Caco-2 (cell line): ENCODE measurements around the gene ERBB4. TPM values are rescaled to one million over a fixed set of nuclear protein-coding genes. Genes with fewer than 3 reads are reported as not detected.
"Not testable (repeated sequence)": the region's sequence is repeated elsewhere in the genome, so short reads cannot be mapped to it uniquely, and the experiment has no call there.

ENCODE experiments used
- BruUV-seq: library from RNA; stranded (reverse); fragments of 400-500 nt; replicated peaks from 2 replicates; lab custom pipeline; 2021; lab: Mats Ljungman, UMichigan
- CTCF ChIA-PET: fragments of 300-600 bp; sonication (Branson Sonifier 250); formaldehyde crosslinking; loops from one replicate; lab custom pipeline; 2022; ENCODE audit warnings: antibody characterized with exemption; lab: Charles Lee
- POLR2A ChIA-PET: fragments of 300-600 bp; sonication (Branson Sonifier 250); formaldehyde crosslinking; loops from one replicate; lab custom pipeline; 2022; ENCODE audit warnings: antibody characterized with exemption; lab: Charles Lee
- DNase-seq, 2 experiments: peaks; one replicate each; pipeline versions ENCODE4 v3.0.0 to v3.0.0-alpha.2; 2020 to 2022
- H3K27me3 ChIP-seq: replicated peaks from 2 replicates; pipeline ENCODE4 v1.6.0; 2011; ENCODE audit warnings: low read length; ENCODE audit not compliant: control insufficient read depth, insufficient read depth
- H3K36me3 ChIP-seq: 2 replicates; pipeline ENCODE4 v1.5.1; 2011; ENCODE audit warnings: low read length; ENCODE audit not compliant: control insufficient read depth, insufficient read depth
- H3K4me1 ChIP-seq: fragments of 250-450 bp; sonication (Bioruptor Pico); 2 replicates; pipeline ENCODE4 v1.5.1; 2020; ENCODE audit warnings: mild to moderate bottlenecking
- H3K4me3 ChIP-seq: 2 replicates; pipeline ENCODE4 v1.5.1; 2011; ENCODE audit warnings: low read depth, mild to moderate bottlenecking, control low read depth, low read length
- H3K9me3 ChIP-seq: fragments of 250-450 bp; sonication (Bioruptor Pico); 2 replicates; pipeline ENCODE4 v1.5.1; 2020; ENCODE audit warnings: mild to moderate bottlenecking, moderate library complexity
- H3K27ac Mint-ChIP-seq: one replicate; pipeline ENCODE4 v1.8.0; 2022; ENCODE audit warnings: mixed read lengths; ENCODE audit not compliant: unreplicated experiment
- H3K27me3 Mint-ChIP-seq: one replicate; pipeline ENCODE4 v1.8.0; 2022; ENCODE audit warnings: mixed read lengths; ENCODE audit not compliant: insufficient read depth, unreplicated experiment
- H3K36me3 Mint-ChIP-seq: one replicate; pipeline ENCODE4 v1.8.0; 2022; ENCODE audit warnings: mild to moderate bottlenecking, mixed read lengths; ENCODE audit not compliant: insufficient read depth, unreplicated experiment
- H3K4me1 Mint-ChIP-seq: one replicate; pipeline ENCODE4 v1.8.0; 2022; ENCODE audit warnings: low read depth, mixed read lengths; ENCODE audit not compliant: unreplicated experiment
- H3K4me3 Mint-ChIP-seq: one replicate; pipeline ENCODE4 v1.8.0; 2022; ENCODE audit warnings: mild to moderate bottlenecking, moderate library complexity, mixed read lengths; ENCODE audit not compliant: unreplicated experiment
- H3K9me3 Mint-ChIP-seq: one replicate; pipeline ENCODE4 v1.8.0; 2022; ENCODE audit warnings: mixed read lengths; ENCODE audit not compliant: unreplicated experiment
- intact Hi-C: fragments of 100-400 bp; cut with micrococcal nuclease; formaldehyde crosslinking; loops from one replicate; pipeline ENCODE4 v1.10.0; 2022; ENCODE audit not compliant: unreplicated experiment
- total RNA-seq: library from RNA; stranded (reverse); gene quantifications from 2 replicates; pipeline ENCODE4 v1.2.3, GENCODE V29; 2022
- TF ChIP-seq, protein P1 (sequence below), 2 experiments: fragments of 200-600 bp in 1 of 2; IDR thresholded peaks; 1 replicate in 1 of 2; 2 replicates in 1 of 2; pipeline versions ENCODE4 v1.5.1 to v1.8.0; 2011 to 2022; ENCODE audit warnings: antibody characterized with exemption in 1 of 2, control low read depth in 1 of 2, inconsistent platforms in 1 of 2, low read depth in 1 of 2, low read length in 1 of 2, mild to moderate bottlenecking in 1 of 2, moderate library complexity in 1 of 2; ENCODE audit not compliant: insufficient read depth in 1 of 2, severe bottlenecking in 1 of 2, unreplicated experiment in 1 of 2

The ERBB4 gene
- total RNA-seq, 1 experiment from 2014 or later: not detected

DNA sequence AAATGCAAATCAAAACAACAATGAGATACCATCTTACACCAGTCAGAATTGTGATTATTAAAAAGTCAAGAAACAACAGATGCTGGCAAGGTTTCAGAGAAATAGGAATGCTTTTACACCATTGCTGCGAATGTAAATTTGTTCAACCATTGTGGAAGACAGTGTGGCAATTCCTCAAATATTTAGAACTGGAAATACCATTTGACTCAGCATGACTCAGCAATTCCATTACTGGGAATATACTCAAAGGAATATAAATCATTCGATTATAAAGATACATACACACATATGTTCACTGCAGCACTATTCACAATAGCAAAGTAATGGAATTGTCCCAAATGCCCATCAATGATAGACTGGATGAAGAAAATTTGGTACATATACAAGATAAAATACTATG lies 516.7 kb downstream of the ERBB4 start:
- TF ChIP-seq, protein P1, sequence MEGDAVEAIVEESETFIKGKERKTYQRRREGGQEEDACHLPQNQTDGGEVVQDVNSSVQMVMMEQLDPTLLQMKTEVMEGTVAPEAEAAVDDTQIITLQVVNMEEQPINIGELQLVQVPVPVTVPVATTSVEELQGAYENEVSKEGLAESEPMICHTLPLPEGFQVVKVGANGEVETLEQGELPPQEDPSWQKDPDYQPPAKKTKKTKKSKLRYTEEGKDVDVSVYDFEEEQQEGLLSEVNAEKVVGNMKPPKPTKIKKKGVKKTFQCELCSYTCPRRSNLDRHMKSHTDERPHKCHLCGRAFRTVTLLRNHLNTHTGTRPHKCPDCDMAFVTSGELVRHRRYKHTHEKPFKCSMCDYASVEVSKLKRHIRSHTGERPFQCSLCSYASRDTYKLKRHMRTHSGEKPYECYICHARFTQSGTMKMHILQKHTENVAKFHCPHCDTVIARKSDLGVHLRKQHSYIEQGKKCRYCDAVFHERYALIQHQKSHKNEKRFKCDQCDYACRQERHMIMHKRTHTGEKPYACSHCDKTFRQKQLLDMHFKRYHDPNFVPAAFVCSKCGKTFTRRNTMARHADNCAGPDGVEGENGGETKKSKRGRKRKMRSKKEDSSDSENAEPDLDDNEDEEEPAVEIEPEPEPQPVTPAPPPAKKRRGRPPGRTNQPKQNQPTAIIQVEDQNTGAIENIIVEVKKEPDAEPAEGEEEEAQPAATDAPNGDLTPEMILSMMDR (IDR thresholded peaks at IDR 0.05; ENCODE audit: insufficient read depth in 1 of 2, low read depth in 1 of 2, low read length in 1 of 2, severe bottlenecking in 1 of 2, unreplicated experiment in 1 of 2): no peak
- H3K4me1 ChIP-seq: no peaks in the 10 kb centered on the region
- no TSS peak for BruUV-seq
- no peaks in the 10 kb centered on the region for H3K36me3 ChIP-seq
- CTCF ChIA-PET: no interaction called here
- intact Hi-C loops: no loop called here
- Mint-ChIP-seq H3K27me3 (no peaks in the 10 kb centered on the region), H3K27ac (no peak overlapping the region), H3K4me1 (no peaks in the 10 kb centered on the region), H3K4me3 (no peak overlapping the region), H3K36me3 (no peaks in the 10 kb centered on the region), H3K9me3 (no peaks in the 10 kb centered on the region)
- no peak overlapping the region for H3K4me3 ChIP-seq
- no peaks in the 10 kb centered on the region for H3K9me3 ChIP-seq
- H3K27me3 ChIP-seq: no peaks in the 10 kb centered on the region
- POLR2A ChIA-PET: no interaction called here
- no peak for DNase-seq

DNA sequence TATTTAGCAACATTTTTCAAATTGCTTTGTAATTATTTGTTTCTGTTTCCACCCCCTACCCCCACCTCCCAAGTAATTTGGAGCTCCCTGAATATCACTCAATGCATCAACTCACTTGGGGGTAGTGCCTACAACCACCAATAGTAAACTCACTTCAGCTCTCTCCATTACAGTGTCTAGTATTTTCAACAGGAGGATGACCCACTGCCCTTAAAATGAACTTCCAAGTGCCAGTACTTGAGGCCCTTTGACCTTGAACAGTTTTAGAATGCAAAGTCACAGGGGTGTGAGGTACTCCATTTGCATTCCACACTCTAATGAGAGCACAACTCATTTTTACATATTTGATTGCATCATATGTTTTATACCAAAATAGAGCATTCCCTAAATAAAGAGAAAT lies 523.0 kb downstream of the ERBB4 start:
- Histone ChIP-seq H3K36me3 (no peaks in the 10 kb centered on the region), H3K9me3 (no peaks in the 10 kb centered on the region), H3K27me3 (no peaks in the 10 kb centered on the region), H3K4me3 (no peak overlapping the region), H3K4me1 (no peaks in the 10 kb centered on the region)
- Mint-ChIP-seq H3K9me3 (no peaks in the 10 kb centered on the region), H3K27me3 (no peaks in the 10 kb centered on the region), H3K36me3 (no peaks in the 10 kb centered on the region), H3K4me3 (no peak overlapping the region), H3K4me1 (no peaks in the 10 kb centered on the region), H3K27ac (no peak overlapping the region)
- TF ChIP-seq, protein P1 (IDR thresholded peaks at IDR 0.05; ENCODE audit: insufficient read depth in 1 of 2, low read depth in 1 of 2, low read length in 1 of 2, severe bottlenecking in 1 of 2, unreplicated experiment in 1 of 2): no peak
- CTCF ChIA-PET: no interaction called here
- no peak for DNase-seq
- POLR2A ChIA-PET: no interaction called here
- no TSS peak for BruUV-seq
- intact Hi-C loops: no loop called here

DNA sequence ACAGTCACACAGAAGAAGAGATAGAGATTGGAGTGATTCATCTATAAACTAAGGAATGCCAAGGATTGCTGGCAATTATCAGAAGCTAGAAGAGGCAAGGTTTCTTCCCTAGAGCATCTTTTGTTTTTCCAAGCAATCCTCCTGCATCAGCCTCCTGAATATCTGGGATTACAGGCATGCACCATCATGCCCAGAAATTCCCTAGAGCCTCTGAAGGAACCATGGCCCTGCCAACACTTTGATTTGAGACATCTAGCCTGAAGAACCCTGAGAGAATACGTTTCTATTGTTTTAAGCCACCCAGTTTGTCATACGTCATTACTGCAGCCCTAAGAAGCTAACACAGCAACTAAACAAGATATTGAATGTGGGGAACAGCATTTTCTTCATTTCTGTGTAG lies 525.0 kb downstream of the ERBB4 start:
- H3K36me3 ChIP-seq: no peaks in the 10 kb centered on the region
- ChIA-PET POLR2A (no interaction called here), CTCF (no interaction called here)
- H3K4me3 ChIP-seq: no peak overlapping the region
- Mint-ChIP-seq H3K4me1 (peaks cover 12% of the 10 kb centered on the region), H3K36me3 (no peaks in the 10 kb centered on the region), H3K4me3 (no peak overlapping the region), H3K27ac (no peak overlapping the region), H3K9me3 (no peaks in the 10 kb centered on the region), H3K27me3 (no peaks in the 10 kb centered on the region)
- no peaks in the 10 kb centered on the region for H3K9me3 ChIP-seq
- no peak for DNase-seq
- no TSS peak for BruUV-seq
- TF ChIP-seq, protein P1 (IDR thresholded peaks at IDR 0.05; ENCODE audit: insufficient read depth in 1 of 2, low read depth in 1 of 2, low read length in 1 of 2, severe bottlenecking in 1 of 2, unreplicated experiment in 1 of 2): no peak
- H3K4me1 ChIP-seq: peaks cover 6% of the 10 kb centered on the region; the same call in 1 of the 2 replicates
- intact Hi-C loops: no loop called here
- no peaks in the 10 kb centered on the region for H3K27me3 ChIP-seq

DNA sequence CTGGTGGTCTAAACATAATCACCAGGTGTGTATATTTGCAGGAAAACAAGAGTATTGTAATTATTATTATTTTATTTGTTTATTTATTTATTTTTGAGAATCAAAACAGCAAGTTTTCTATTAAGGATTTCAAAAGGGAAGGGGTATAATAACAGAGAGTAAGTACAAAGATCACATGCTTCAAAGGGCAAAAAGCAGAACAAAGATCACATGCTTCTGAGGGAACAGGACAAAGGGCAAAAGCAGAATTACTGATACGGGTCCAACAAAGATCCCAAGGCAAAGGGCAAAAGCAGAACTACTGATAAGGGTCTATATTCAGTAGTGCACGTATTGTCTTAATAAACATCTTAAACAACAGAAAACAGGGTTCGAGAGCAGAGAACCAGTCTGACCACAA lies 528.3 kb downstream of the ERBB4 start:
- H3K4me3 Mint-ChIP-seq, H3K27ac Mint-ChIP-seq, intact Hi-C loops, H3K9me3 Mint-ChIP-seq, BruUV-seq, H3K4me1 ChIP-seq, H3K4me3 ChIP-seq, H3K9me3 ChIP-seq, H3K36me3 Mint-ChIP-seq, H3K27me3 Mint-ChIP-seq, H3K27me3 ChIP-seq, H3K36me3 ChIP-seq, POLR2A ChIA-PET: not testable (repeated sequence)
- peak in 1 of 2 experiments; percentile 16 for DNase-seq
- H3K4me1 Mint-ChIP-seq: peaks cover 12% of the 10 kb centered on the region
- CTCF ChIA-PET: interaction anchor here (0.6 kb wide), 1 partner anchor 31 kb away, joined by 3 read pairs; no protein-coding TSS in a partner anchor
